ENCODE measurements around the gene ZFYVE1.
"Not testable (repeated sequence)": the region's sequence is repeated elsewhere in the genome, so short reads cannot be mapped to it uniquely, and the experiment has no call there.

The ZFYVE1 gene, protein sequence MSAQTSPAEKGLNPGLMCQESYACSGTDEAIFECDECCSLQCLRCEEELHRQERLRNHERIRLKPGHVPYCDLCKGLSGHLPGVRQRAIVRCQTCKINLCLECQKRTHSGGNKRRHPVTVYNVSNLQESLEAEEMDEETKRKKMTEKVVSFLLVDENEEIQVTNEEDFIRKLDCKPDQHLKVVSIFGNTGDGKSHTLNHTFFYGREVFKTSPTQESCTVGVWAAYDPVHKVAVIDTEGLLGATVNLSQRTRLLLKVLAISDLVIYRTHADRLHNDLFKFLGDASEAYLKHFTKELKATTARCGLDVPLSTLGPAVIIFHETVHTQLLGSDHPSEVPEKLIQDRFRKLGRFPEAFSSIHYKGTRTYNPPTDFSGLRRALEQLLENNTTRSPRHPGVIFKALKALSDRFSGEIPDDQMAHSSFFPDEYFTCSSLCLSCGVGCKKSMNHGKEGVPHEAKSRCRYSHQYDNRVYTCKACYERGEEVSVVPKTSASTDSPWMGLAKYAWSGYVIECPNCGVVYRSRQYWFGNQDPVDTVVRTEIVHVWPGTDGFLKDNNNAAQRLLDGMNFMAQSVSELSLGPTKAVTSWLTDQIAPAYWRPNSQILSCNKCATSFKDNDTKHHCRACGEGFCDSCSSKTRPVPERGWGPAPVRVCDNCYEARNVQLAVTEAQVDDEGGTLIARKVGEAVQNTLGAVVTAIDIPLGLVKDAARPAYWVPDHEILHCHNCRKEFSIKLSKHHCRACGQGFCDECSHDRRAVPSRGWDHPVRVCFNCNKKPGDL

DNA sequence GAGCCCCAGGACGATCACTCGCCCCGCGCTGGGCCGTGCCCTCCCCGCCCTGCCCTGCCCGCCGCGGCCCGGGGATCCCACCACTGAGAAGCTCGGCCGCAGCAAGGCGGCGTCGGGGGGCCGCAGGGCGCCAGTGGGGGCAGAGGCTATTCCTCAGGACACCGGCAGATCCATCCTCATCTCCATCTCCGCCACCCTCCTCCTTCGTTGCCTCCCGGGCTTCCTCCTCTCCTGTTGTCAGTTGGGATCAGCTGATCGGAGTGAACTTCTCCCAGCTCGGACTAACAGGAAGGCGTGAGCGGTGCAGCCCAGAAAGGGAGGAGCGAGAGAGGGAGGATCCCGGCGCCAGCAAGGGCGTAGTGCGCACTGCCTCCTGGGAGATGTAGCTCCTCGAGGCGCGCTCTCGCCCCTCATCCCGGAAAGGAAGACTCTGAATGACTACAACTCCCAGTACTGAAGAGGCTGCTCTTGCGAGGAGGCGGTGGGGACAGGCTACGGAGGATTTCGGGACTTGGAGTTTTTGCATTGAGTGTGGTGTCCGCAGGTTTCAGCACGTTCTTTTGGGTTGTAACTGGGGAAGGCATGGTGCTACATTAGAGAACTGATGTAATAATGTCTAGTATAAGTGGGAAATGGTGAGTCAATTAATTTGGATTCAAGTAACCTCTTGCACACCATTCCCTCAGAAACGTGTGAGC, at the start of gene ZFYVE1:
TSS of gene ZFYVE1 (minus strand) at position 262 of the 698 bp plus-strand sequence. CDS start 2,598 bp downstream, outside the sequence.
- in situ Hi-C loops (cut with MboI; ENCODE audit: low sequenced_read_pairs): no loop called here

DNA sequence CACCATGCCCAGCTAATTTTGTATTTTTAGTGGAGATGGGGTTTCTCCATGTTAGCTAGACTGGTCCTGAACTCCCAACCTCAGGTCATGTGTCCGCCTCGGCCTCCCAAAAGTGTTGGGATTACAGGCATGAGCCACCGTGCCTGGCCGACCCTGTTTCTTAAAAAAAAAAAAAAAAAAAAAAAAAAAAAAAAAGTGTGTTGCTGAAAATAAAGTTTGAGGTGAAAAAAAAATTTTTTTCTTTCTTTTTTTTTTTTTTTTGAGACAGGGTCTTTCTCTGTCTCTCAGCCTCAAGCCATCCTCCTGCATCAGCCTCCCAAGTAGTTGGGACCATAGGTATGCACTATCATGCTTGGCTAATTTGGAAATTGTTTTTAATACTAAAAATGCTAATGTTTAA, 42.7 kb upstream of the ZFYVE1 start:
- in situ Hi-C loops (cut with MboI; ENCODE audit: low sequenced_read_pairs): no loop called here

DNA sequence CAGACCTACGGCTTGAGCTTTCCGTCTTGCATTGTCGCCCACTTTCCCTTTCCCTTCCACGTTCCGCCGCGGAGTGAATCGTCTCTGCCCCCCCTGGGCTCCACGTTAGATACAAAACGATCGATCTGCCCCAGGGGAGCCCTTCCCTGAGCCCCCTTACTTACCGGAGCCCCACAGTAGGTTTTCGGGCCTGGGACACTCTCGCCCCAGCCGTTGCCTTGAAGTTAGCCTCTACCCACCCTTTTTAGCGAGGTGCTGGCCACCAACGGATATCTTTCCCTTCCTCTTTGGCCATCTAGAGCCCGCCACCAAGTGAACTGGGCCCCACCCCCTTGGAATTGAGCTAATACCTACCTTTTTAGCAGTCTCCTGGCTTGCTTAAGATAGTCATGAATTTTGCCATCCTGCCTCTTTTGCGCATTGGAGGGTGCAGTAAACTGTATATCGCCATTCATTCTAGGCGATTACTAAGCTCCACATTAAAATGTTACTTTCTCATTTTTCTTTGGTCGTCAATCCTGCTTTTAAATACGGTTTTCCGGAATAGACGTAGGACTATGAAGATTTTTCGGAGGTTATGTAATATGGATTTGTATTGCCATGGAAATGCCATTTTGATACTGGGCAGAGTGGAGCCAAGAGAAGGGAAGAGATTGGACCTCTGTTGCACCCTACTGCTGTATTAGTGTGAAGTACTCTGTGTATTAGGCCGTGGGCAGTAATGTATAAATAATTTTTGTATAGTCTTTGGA, 32.2 kb upstream of the ZFYVE1 start:
- in situ Hi-C loops (cut with MboI; ENCODE audit: low sequenced_read_pairs): no loop called here

DNA sequence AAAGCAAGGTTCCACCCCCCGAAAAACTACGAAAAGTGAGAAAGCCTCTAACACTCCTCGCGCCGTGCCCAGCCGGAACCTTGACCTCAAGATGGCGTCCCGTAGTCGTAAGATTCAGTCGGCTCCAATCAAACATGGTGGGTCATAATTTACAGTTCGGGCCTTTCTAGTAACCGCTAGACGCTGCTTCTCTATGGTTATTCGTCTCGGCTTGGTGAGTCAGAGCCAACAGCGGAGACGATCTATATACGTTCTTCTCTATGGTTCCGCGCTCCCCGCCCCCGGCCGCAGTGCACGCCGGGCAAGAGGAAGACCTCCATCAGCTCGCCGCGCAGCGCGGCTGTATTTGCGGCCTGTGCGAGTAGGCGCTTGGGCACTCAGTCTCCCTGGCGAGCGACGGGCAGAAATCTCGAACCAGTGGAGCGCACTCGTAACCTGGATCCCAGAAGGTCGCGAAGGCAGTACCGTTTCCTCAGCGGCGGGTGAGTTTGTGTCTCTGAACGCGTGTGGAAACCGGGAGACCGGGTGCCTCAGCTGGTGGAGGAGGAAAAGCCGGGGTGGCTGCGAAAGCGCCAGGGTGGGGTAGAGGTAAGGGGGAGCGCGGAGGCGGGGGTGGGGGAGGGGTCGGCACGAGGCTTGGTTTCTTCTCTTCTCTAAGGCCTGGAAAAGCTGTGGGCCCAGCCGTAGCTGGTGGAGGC, 31.5 kb upstream of the ZFYVE1 start, which contains the start of gene RBM25:
TSS of gene RBM25 (plus strand) at position 311 of the 698 bp plus-strand sequence. CDS start 13,108 bp downstream, outside the sequence.
- in situ Hi-C loops (cut with MboI; ENCODE audit: low sequenced_read_pairs): no loop called here

DNA sequence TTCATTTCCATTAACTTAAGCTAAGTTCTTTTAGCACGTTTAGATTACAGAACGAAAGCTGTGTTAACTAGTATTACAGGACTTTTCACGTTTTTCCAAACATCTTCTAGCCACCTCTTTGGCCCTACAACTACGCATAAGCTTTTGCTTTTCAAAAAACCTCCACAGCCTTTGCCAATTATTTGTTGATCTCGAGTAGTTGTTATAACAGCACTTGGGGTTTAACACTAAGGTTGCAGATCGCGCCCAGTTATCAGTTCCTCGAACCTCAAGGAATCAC, 31.0 kb upstream of the ZFYVE1 start:
- in situ Hi-C loops (cut with MboI; ENCODE audit: low sequenced_read_pairs): no loop called here

DNA sequence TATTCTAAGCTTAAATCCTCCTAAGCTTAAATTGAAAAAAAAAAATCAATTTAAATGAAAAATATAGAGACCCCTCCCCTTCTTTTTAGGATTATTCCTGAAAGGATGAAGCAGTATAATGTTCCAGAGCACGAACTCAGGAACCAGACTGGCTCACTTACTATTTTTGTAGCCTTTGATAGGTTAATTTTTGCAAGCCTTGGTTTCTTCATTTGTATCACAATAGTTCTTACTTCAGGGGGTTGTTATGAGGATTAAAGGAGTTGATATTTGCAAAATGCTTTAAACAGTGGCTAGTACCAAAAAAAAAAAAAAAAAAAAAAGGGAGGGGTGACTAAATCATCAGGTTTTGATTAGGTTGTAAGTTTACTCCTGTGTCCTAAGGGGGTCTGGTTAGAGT, 28.3 kb upstream of the ZFYVE1 start:
- in situ Hi-C loops (cut with MboI; ENCODE audit: low sequenced_read_pairs): no loop called here

DNA sequence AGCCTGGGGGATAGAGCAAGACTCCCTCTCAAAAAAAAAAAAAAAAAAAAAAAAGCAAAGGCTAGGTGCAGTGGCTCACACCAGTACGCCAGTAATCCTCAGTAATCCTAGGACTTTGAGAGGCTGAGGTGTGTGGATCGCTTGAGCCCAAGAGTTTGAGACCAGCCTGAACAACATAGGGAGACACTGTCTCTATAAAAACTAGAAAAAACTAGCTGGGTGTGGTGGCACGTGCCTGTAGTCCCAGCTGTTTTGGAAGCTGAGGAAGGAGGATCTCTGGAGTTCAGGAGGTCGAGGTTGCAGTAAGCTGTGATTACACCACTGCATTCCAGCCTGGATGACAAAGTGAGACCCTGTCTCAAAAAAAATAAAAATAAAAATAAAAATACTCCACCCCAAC, 22.5 kb upstream of the ZFYVE1 start:
- in situ Hi-C loops (cut with MboI; ENCODE audit: low sequenced_read_pairs): no loop called here

DNA sequence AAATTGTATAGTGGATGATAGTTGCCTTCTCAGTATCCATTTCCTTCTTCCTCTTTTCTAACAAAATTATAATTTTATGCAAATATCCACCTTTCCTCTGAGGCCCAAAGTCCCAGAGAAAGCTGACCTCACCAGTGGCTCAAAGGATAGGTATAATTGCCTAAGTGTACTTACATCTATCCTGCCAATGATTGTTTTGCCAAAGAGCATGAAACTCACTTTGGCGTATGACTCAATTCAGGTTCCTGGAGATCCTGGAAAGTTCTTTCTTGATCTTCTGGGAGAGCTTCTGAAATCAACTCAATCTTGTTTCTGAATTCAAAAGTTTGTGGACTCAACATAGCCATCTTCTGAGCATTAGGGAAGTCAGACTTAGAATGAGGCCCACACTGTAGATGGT, 20.9 kb upstream of the ZFYVE1 start:
- in situ Hi-C loops (cut with MboI; ENCODE audit: low sequenced_read_pairs): no loop called here

DNA sequence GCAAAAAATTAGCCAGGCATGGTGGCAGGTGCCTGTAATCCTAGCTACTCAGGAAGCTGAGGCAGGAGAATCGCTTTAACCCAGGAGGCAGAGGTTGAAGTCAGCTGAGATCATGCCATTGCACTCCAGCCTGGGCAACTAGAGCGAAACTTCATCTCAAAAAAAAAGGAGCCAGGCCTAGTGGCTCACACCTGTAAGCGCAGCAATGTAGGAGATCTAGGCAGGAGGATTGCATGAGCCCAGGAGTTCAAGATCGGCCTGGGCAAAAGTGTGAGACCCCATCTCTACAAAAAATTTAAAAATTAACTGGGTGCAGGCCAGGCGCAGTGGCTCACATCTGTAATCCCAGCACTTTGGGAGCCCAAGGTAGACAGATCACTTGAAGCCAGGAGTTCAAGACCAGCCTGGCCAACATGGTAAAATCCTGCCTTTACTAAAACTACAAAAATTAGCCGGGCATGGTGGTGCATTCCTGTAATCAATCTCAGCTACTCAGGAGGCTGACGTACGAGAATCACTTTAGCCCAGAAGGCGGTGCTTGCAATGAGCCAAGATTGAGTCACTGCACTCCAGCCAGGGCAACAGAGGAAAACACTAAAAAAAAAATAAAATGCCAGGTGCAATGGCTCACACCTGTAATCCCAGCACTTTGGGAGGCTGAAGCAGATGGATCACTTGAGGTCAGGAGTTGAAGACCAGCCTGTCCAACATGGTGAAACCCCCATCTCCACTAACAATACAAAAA, 10.0 kb upstream of the ZFYVE1 start:
- in situ Hi-C loops (cut with MboI; ENCODE audit: low sequenced_read_pairs): not testable (repeated sequence)

DNA sequence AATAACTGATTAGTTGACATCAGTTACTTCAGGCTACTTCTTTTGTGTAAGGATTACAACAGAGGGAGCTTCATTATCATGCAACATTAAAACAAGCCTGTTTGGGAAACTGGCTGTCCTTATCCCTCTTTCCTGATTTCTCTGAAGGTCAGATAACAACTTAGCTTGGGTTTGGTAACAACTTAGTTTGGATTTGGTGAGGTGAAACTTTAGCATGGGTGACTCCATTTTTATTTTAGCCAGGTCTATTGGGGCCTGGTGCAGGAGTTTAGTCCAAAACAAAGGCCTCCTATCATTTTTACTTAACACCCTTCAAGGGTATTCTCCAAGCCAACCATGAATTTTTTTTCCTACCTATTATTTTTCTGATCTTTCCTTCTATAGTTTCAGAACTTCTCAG, 1.1 kb upstream of the ZFYVE1 start:
- in situ Hi-C loops (cut with MboI; ENCODE audit: low sequenced_read_pairs): no loop called here

DNA sequence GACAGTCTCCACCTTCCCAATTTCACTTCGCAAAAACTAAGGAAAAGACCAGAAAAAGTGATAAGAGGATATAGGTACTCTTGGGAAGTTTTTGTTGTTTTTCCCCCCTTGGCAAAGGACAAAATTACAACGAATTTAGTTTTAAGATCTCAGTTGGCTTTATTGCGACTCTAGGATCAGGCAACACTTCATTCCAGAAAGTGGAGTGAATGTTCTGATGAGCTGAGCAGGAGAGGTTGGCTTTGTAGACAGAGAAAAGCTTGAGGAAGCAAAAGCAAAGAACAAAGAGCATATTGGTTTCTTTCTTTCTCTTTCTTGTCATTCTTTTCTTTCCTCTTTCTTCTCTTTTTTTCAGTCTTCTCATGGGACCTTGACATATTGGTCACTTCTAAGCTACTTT, 640 bp upstream of the ZFYVE1 start:
- in situ Hi-C loops (cut with MboI; ENCODE audit: low sequenced_read_pairs): no loop called here

DNA sequence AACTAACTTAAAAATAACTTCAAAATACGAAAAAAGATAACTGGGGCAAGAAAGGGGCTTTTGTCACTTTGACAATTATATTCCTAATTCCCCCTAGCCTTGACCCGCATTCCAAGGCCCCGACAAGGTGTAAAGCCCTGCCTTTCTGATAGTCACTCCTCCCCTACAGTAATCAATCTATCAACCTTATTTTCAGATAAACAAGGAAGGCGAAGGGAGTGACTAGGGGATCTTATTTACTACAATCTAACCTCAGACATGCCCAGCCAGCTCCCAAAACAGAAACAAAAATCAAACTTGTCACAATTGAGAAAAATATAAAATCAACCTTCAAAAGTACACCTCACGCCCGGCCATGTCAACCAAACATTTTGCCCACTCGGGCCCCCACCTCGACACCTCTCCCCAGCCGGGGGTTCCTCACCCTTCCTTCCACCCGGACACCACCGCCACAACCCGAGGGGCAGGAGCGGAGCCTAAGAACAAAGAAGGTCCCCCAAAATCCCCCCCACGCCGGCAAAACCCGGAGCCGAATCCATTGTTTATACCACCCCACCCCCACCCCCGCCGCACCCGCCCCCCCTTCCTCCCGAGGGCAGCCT, 562 bp downstream of the ZFYVE1 start:
- in situ Hi-C loops (cut with MboI; ENCODE audit: low sequenced_read_pairs): no loop called here

DNA sequence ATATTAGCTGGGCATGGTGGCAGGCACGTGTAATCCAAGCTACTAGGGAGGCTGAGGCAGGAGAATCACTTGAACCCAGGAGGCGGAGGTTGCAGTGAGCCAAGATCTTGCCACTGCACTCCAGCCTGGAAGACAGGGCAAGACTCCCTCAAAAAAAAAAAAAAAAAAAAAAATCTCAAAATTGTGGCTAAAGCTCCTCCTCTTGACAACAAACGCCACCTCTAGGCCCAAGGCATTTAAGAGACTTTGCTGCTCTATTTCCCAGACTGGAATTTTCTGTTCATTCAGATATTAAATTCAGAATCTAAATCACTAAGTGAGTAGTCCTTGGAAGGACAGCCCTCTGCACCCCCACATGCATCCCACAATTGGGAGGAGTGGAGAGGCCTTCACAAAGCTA, 1.4 kb downstream of the ZFYVE1 start:
- in situ Hi-C loops (cut with MboI; ENCODE audit: low sequenced_read_pairs): no loop called here

DNA sequence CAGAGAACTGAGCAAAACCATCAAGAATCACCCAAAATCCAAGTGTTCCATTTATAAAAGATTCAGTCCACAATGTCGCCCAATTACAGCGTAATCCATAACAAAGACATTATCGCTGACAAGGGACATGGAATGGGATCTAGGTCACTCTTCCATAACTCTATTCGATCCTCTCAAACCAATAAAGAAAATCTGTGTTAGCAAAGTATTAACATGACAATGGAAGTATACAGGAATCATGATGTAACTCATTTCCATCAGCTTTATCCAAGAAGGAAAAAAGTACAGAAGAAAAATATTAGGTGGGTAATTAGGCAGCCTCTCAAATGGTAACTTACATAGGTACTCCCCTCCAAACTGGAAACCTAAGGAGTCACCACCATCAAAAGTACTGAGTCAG, 4.9 kb downstream of the ZFYVE1 start:
- in situ Hi-C loops (cut with MboI; ENCODE audit: low sequenced_read_pairs): no loop called here

DNA sequence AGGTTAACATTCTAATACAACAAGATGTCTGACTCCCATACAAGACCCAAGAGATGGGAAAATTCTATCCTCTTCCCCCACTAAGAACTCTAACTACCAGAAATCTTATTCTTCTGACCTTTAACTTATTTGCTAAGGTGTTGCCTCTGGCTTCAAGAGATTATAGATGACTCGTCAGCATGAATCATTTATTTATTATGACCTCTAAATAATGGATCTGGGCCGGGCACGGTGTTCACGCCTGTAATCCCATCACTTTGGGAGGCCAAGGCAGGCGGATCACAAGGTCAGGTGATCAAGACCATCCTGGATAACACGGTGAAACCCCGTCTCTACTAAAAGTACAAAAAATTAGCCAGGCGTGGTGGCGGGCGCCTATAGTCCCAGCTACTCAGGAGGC, 10.9 kb downstream of the ZFYVE1 start:
- in situ Hi-C loops (cut with MboI; ENCODE audit: low sequenced_read_pairs): not testable (repeated sequence)

DNA sequence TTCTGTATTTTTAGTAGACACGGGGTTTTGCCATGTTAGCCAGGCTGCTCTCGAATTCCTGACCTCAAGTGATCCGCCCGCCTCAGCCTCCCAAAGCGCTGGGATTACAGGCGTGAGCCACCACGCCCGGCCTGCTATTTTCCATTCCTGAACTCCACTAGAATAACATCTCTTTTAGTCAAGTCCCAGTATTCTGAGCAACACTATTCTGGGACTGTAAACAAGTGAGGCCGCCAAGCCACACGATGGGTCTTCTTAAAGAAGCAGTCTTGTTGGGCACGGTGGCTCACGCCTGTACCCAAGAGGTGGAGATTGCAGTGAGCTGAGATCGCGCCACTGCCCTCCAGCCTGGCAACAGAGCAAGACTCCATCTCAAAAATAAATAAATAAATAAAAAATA, 11.4 kb downstream of the ZFYVE1 start:
- in situ Hi-C loops (cut with MboI; ENCODE audit: low sequenced_read_pairs): not testable (repeated sequence)

DNA sequence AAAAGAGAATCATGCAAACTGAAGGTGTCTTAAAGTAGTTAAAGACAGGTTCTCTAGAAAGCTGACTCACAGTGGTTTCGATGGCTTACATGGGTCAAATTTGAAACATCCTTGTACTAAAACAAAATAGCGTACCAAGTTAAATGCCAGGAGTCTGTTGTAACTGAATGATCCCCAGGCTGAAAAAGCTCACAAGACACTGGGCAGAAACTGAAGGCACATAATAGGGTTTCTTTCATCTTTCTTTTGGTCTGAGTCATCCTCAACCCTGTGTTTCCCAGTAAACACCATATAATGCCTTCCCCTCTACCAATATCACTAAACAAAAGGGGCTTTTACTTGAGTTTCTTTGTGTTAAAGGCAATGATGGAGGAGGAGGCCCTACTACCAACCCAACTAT, 12.8 kb downstream of the ZFYVE1 start:
- in situ Hi-C loops (cut with MboI; ENCODE audit: low sequenced_read_pairs): no loop called here

DNA sequence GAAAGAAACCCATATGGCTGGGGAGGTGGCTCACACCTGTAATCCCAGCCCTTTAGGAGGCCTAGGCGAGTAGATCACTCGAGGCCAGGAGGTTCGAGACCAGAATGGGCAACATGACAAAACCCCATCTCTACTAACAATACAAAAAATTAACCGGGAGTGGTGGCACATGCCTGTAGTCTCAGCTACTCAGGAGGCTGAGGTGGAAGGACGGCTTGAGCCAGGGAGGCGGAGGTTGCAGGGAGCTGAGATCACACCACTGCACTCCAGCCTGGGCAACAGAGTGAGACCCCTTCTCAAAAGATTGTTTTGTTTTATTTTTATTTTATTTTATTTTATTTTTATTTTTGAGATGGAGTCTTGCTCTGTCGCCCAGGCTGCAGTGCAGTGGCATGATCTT, 15.7 kb downstream of the ZFYVE1 start:
- in situ Hi-C loops (cut with MboI; ENCODE audit: low sequenced_read_pairs): not testable (repeated sequence)

DNA sequence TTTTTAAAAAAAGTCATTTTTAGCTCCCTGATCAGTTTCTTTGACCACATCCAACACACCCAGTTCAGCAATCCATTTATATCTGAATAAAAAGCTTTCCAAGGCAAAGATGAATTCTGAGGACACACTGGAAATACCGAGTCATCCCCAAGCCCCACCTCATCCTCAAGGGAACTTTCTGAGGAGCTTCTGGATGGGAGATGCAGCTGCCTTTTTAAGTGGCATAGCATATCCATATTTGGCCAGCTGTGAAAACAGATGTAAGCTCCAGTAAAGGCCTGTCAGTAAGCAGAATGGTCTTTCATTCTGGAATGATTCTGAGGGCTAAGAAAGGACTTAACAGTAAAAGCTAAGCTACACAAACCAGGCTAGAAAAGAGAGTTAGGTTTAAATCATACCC, 18.4 kb downstream of the ZFYVE1 start:
- in situ Hi-C loops (cut with MboI; ENCODE audit: low sequenced_read_pairs): no loop called here
